ENCODE results near the gene KCNQ2.

Gene KCNQ2

GRCh38 chr20:63417738-63418120, 54.7 kb downstream of the KCNQ2 start:
- Histone ChIP-seq H3K14ac (ENCODE audit: low read length) (peak overlapping the region; percentile 82), H2BK5ac (ENCODE audit: low read length) (peak overlapping the region; percentile 87), H3K23ac (ENCODE audit: low read depth, low read length, poor library complexity) (peak overlapping the region; percentile 55), H3K4me3 (ENCODE audit: low read length in 2 of 2) (no peak overlapping the region), H3K27me3 (ENCODE audit: control insufficient read depth in 3 of 3, insufficient read depth in 3 of 3, low read depth in 1 of 3, low read length in 3 of 3) (no peaks in the 10 kb centered on the region), H2BK15ac (ENCODE audit: low read length) (peak overlapping the region; percentile 93), H3K4me2 (ENCODE audit: insufficient read depth, low read length, poor library complexity, severe bottlenecking) (no peak overlapping the region), H2BK120ac (ENCODE audit: low read depth, low read length) (peak overlapping the region; percentile 81), H4K8ac (ENCODE audit: low read depth, low read length) (peak overlapping the region; percentile 29), H3K18ac (ENCODE audit: low read length) (peak overlapping the region; percentile 93), H3K4ac (ENCODE audit: low read length) (peak overlapping the region; percentile 37), H2AFZ (ENCODE audit: low read length) (no peak overlapping the region), H3K9me3 (replicated peaks in 1 of 2; ENCODE audit: control insufficient read depth in 2 of 2, insufficient read depth in 1 of 2, low read depth in 1 of 2, low read length in 2 of 2) (no peaks in the 10 kb centered on the region), H3K79me1 (ENCODE audit: low read depth, low read length) (peaks cover 2% of the 10 kb centered on the region), H3K9ac (ENCODE audit: low read depth, low read length, poor library complexity) (peak overlapping the region; percentile 81), H2BK12ac (ENCODE audit: low read length) (peak overlapping the region; percentile 90), H2AK5ac (ENCODE audit: low read depth, low read length) (peak overlapping the region; percentile 83), H4K91ac (ENCODE audit: low read depth, low read length, poor library complexity) (peak overlapping the region; percentile 89), H3K36me3 (replicated peaks in 1 of 2; ENCODE audit: control insufficient read depth in 2 of 2, insufficient read depth in 2 of 2, low read length in 2 of 2) (peaks cover 3 to 7% of the 10 kb centered on the region in 2 donors), H3K27ac (replicated peaks; ENCODE audit: low read length) (no peak overlapping the region), H3K4me1 (ENCODE audit: control insufficient read depth in 2 of 2, insufficient read depth in 1 of 2, low read depth in 1 of 2, low read length in 2 of 2) (peaks cover 6 to 11% of the 10 kb centered on the region in 2 donors)
- no peak for DNase-seq (ENCODE audit: low spot score)
- no CpG with 5 or more reads among the region's 23 CpGs for WGBS, 2 donors (ENCODE audit: extremely low coverage in 2 of 2, insufficient read length in 2 of 2, insufficient replicate concordance in 1 of 2)

GRCh38 chr20:63417097-63417737, 55.2 kb downstream of the KCNQ2 start:
- H2AK5ac ChIP-seq (ENCODE audit: low read depth, low read length): peak overlapping the region; percentile 24
- H2BK120ac ChIP-seq (ENCODE audit: low read depth, low read length): peak overlapping the region; percentile 91
- H4K91ac ChIP-seq (ENCODE audit: low read depth, low read length, poor library complexity): peak overlapping the region; percentile 89
- peak overlapping the region; percentile 31 for H3K14ac ChIP-seq (ENCODE audit: low read length)
- no CpG with 5 or more reads among the region's 25 CpGs for WGBS, 2 donors (ENCODE audit: extremely low coverage in 2 of 2, insufficient read length in 2 of 2, insufficient replicate concordance in 1 of 2)
- no peaks in the 10 kb centered on the region for H3K9me3 ChIP-seq (replicated peaks in 1 of 2; ENCODE audit: control insufficient read depth in 2 of 2, insufficient read depth in 1 of 2, low read depth in 1 of 2, low read length in 2 of 2)
- H3K4me3 ChIP-seq (ENCODE audit: low read length in 2 of 2): no peak overlapping the region
- H3K4ac ChIP-seq (ENCODE audit: low read length): peak overlapping the region; percentile 37
- no peak overlapping the region for H3K9ac ChIP-seq (ENCODE audit: low read depth, low read length, poor library complexity)
- peak overlapping the region; percentile 93 for H2BK15ac ChIP-seq (ENCODE audit: low read length)
- peaks cover 1% of the 10 kb centered on the region for H3K79me1 ChIP-seq (ENCODE audit: low read depth, low read length)
- no peaks in the 10 kb centered on the region for H3K27me3 ChIP-seq (ENCODE audit: control insufficient read depth in 3 of 3, insufficient read depth in 3 of 3, low read depth in 1 of 3, low read length in 3 of 3)
- no peak overlapping the region for H4K8ac ChIP-seq (ENCODE audit: low read depth, low read length)
- DNase-seq (ENCODE audit: low spot score): no peak
- H3K27ac ChIP-seq (replicated peaks; ENCODE audit: low read length): no peak overlapping the region
- no peak overlapping the region for H2AFZ ChIP-seq (ENCODE audit: low read length)
- no peak overlapping the region for H3K4me2 ChIP-seq (ENCODE audit: insufficient read depth, low read length, poor library complexity, severe bottlenecking)
- H3K36me3 ChIP-seq (replicated peaks in 1 of 2; ENCODE audit: control insufficient read depth in 2 of 2, insufficient read depth in 2 of 2, low read length in 2 of 2): peaks cover 3 to 9% of the 10 kb centered on the region in 2 donors
- H2BK5ac ChIP-seq (ENCODE audit: low read length): peak overlapping the region; percentile 87
- H3K4me1 ChIP-seq (ENCODE audit: control insufficient read depth in 2 of 2, insufficient read depth in 1 of 2, low read depth in 1 of 2, low read length in 2 of 2): peaks cover 11% of the 10 kb centered on the region in 2 donors
- H3K23ac ChIP-seq (ENCODE audit: low read depth, low read length, poor library complexity): peak overlapping the region; percentile 47
- H2BK12ac ChIP-seq (ENCODE audit: low read length): no peak overlapping the region
- H3K18ac ChIP-seq (ENCODE audit: low read length): peak overlapping the region; percentile 93

GRCh38 chr20:63416631-63417030, 55.8 kb downstream of the KCNQ2 start:
- WGBS, 2 donors (ENCODE audit: extremely low coverage in 2 of 2, insufficient read length in 2 of 2, insufficient replicate concordance in 1 of 2): no CpG with 5 or more reads among the region's 24 CpGs
- peak overlapping the region; percentile 93 for H3K18ac ChIP-seq (ENCODE audit: low read length)
- H2BK12ac ChIP-seq (ENCODE audit: low read length): peak overlapping the region; percentile 10

GRCh38 chr20:63415647-63416391, 56.6 kb downstream of the KCNQ2 start:
- peak overlapping the region; percentile 87 for H2BK5ac ChIP-seq (ENCODE audit: low read length)

More at GRCh38 chr20:63416631-63417030, 55.8 kb downstream of the KCNQ2 start:
- peak overlapping the region; percentile 91 for H2BK120ac ChIP-seq (ENCODE audit: low read depth, low read length)
- no peak overlapping the region for H3K27ac ChIP-seq (replicated peaks; ENCODE audit: low read length)
- H3K4me2 ChIP-seq (ENCODE audit: insufficient read depth, low read length, poor library complexity, severe bottlenecking): no peak overlapping the region
- peaks cover 11% of the 10 kb centered on the region in 2 donors for H3K4me1 ChIP-seq (ENCODE audit: control insufficient read depth in 2 of 2, insufficient read depth in 1 of 2, low read depth in 1 of 2, low read length in 2 of 2)
- peaks cover 3 to 9% of the 10 kb centered on the region in 2 donors for H3K36me3 ChIP-seq (replicated peaks in 1 of 2; ENCODE audit: control insufficient read depth in 2 of 2, insufficient read depth in 2 of 2, low read length in 2 of 2)
- no peak overlapping the region for H3K9ac ChIP-seq (ENCODE audit: low read depth, low read length, poor library complexity)
- no peaks in the 10 kb centered on the region for H3K27me3 ChIP-seq (ENCODE audit: control insufficient read depth in 3 of 3, insufficient read depth in 3 of 3, low read depth in 1 of 3, low read length in 3 of 3)
- no peaks in the 10 kb centered on the region for H3K9me3 ChIP-seq (replicated peaks in 1 of 2; ENCODE audit: control insufficient read depth in 2 of 2, insufficient read depth in 1 of 2, low read depth in 1 of 2, low read length in 2 of 2)
- no peak overlapping the region for H2AFZ ChIP-seq (ENCODE audit: low read length)
- H3K79me1 ChIP-seq (ENCODE audit: low read depth, low read length): peaks cover 1% of the 10 kb centered on the region
- peak overlapping the region; percentile 23 for H4K8ac ChIP-seq (ENCODE audit: low read depth, low read length)
- H2AK5ac ChIP-seq (ENCODE audit: low read depth, low read length): peak overlapping the region; percentile 97
- DNase-seq (ENCODE audit: low spot score): no peak
- H2BK5ac ChIP-seq (ENCODE audit: low read length): peak overlapping the region; percentile 87
- peak overlapping the region; percentile 75 for H2BK15ac ChIP-seq (ENCODE audit: low read length)
- H4K91ac ChIP-seq (ENCODE audit: low read depth, low read length, poor library complexity): no peak overlapping the region
- H3K23ac ChIP-seq (ENCODE audit: low read depth, low read length, poor library complexity): peak overlapping the region; percentile 47
- H3K14ac ChIP-seq (ENCODE audit: low read length): peak overlapping the region; percentile 82
- H3K4me3 ChIP-seq (ENCODE audit: low read length in 2 of 2): no peak overlapping the region
- peak overlapping the region; percentile 53 for H3K4ac ChIP-seq (ENCODE audit: low read length)

More at GRCh38 chr20:63415647-63416391, 56.6 kb downstream of the KCNQ2 start:
- peak overlapping the region; percentile 82 for H3K14ac ChIP-seq (ENCODE audit: low read length)
- peaks cover 3 to 9% of the 10 kb centered on the region in 2 donors for H3K36me3 ChIP-seq (replicated peaks in 1 of 2; ENCODE audit: control insufficient read depth in 2 of 2, insufficient read depth in 2 of 2, low read length in 2 of 2)
- H3K79me1 ChIP-seq (ENCODE audit: low read depth, low read length): peaks cover 1% of the 10 kb centered on the region
- DNase-seq (ENCODE audit: low spot score): no peak
- H3K9me3 ChIP-seq (replicated peaks in 1 of 2; ENCODE audit: control insufficient read depth in 2 of 2, insufficient read depth in 1 of 2, low read depth in 1 of 2, low read length in 2 of 2): no peaks in the 10 kb centered on the region
- H3K4ac ChIP-seq (ENCODE audit: low read length): no peak overlapping the region
- no peak overlapping the region for H4K91ac ChIP-seq (ENCODE audit: low read depth, low read length, poor library complexity)
- H2AK5ac ChIP-seq (ENCODE audit: low read depth, low read length): peak overlapping the region; percentile 97
- peaks cover 11% of the 10 kb centered on the region in 2 donors for H3K4me1 ChIP-seq (ENCODE audit: control insufficient read depth in 2 of 2, insufficient read depth in 1 of 2, low read depth in 1 of 2, low read length in 2 of 2)
- no peak overlapping the region for H3K4me2 ChIP-seq (ENCODE audit: insufficient read depth, low read length, poor library complexity, severe bottlenecking)
- no CpG with 5 or more reads among the region's 32 CpGs for WGBS, 2 donors (ENCODE audit: extremely low coverage in 2 of 2, insufficient read length in 2 of 2, insufficient replicate concordance in 1 of 2)
- no peak overlapping the region for H3K27ac ChIP-seq (replicated peaks; ENCODE audit: low read length)
- no peak overlapping the region for H2AFZ ChIP-seq (ENCODE audit: low read length)
- no peaks in the 10 kb centered on the region for H3K27me3 ChIP-seq (ENCODE audit: control insufficient read depth in 3 of 3, insufficient read depth in 3 of 3, low read depth in 1 of 3, low read length in 3 of 3)
- peak overlapping the region; percentile 91 for H2BK120ac ChIP-seq (ENCODE audit: low read depth, low read length)
- H4K8ac ChIP-seq (ENCODE audit: low read depth, low read length): no peak overlapping the region
- peak overlapping the region; percentile 75 for H2BK15ac ChIP-seq (ENCODE audit: low read length)
- H2BK12ac ChIP-seq (ENCODE audit: low read length): no peak overlapping the region
- no peak overlapping the region for H3K9ac ChIP-seq (ENCODE audit: low read depth, low read length, poor library complexity)
- H3K23ac ChIP-seq (ENCODE audit: low read depth, low read length, poor library complexity): peak overlapping the region; percentile 2
- H3K4me3 ChIP-seq (ENCODE audit: low read length in 2 of 2): no peak overlapping the region
- peak overlapping the region; percentile 93 for H3K18ac ChIP-seq (ENCODE audit: low read length)

Measured in neuronal stem cell (in vitro differentiated cells).